Hematopoietic multipotent progenitor cell treated with erythropoietin and hydrocortisone succinate and interleukin-3 and kit ligand, for 6 days (in vitro differentiated cells): Measurements from ENCODE around the gene PPARG.
A peak's percentile ranks its signal among the peaks of the same experiment; 100 is the strongest.
"Not testable (repeated sequence)": the region's sequence is repeated elsewhere in the genome, so short reads cannot be mapped to it uniquely, and the experiment has no call there.

Source experiments
- DNase-seq: peaks from one replicate; pipeline ENCODE4 v3.0.0-alpha.2; 2015

Gene PPARG

DNA sequence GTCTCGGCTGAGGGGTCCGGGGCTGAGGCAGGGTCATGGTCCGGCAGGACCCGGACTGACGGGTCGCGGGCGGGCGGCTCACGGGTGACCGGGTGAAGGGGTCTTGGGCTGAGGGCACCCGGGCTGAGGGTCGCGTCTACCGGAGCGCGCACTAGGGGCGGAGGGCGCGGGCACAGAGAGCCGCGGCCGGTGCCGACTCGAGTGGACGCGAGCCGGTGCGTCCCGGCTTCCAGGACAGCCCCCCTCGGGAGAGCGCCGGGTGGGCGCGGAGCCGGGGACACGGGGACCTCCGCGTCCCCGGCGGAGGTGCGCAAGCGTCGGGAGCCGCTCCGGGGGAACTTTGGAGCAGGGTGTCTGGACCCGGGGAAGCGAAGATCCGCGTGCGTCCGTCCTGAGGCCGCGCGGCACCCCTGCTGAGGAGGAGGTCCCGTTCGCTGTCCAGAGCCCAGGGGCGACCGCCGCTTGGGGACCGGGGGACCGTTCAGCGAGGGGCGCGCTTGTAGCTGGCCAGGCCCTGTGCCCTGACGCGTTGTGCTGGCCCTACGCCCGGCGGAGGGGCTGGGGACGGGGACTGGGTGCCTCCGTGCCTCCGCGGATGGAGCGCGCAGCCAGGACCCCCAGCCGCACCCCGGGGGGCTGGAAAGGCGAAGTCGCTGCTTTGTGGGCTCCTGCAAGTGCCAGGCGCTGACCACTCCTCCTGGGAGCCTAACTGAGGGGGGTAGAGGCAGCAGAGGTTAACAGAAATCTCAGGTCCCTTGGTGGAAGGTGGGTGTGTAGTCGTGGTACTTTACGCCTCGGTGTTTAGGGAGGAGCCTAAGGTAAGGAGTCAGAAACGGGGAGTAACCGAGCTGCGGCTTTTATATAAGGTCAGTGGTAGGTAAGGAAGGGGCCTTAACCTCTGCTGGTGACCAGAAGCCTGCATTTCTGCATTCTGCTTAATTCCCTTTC lies at the start of gene PPARG:
TSS of gene PPARG (plus strand) at position 889 of the 948 bp plus-strand sequence. CDS start 90,642 bp downstream, outside the sequence.
- no peak for DNase-seq

DNA sequence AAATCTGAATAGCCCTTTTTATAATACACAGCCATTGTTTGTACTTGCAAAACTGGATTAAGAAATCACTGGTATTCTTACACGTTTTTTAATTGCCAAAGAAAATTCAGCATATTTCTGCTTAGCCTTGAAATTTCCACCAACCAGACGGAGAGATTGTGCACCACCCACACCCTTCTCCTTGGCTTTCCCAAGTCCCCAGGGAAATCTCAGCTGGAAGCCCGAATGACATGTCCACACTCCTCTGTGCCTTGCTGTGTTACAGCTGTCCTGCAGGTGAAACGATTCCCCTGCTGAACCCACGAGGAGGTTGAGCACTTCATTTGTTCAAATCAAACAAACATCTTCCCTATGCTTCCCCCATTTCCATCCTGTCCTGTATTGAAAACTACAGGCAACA lies 49.6 kb upstream of the PPARG start:
- DNase-seq: no peak

DNA sequence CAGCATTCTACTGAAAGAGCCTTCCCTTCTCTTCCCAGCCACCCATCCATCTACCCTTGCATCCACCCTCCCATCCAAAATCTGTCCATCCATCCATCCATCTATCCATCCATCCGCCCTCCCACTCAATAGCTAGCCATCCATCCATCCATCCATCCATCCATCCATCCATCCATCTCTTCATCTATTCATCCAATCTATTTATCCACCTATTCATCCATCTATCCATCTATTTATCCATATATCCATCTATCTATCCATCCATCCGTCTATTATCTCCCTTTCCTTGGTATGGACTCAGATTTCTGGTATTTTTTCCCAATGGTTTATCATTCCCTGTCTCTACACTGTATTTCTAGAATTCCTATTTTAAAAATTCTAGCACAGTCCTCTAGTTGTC lies 46.1 kb upstream of the PPARG start:
- DNase-seq: no peak

DNA sequence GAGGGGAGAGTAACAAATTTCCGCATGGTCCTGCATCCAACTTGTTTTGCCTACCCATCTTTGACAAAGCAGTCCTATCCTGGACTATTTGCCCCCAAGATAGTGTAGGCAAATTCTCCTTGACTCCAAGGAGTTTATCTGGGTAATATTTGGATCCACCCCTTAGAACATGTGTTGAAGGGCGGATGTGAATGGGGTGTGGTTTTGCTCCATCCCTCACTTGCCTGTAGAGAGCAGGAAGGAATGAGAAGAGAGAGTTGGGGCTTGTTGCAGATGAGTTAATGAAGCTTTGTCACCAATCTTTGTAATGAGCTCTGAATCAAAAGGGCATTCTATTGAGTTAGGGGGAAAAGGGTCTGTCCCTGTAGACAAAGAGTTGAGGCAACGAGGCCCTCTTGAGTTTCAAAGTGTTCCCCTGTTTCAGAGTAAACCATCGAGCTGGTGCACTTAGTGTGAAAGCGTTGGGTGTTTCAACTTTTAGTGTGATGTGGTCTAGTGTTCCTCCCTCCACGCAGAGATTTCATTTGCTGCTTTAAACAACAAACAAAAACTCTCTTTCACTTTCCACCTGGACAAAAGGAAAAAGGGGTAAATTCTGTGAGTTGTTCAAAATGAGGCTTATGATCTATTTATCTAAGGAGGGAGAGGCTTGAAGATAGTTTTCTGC lies 42.2 kb upstream of the PPARG start:
- DNase-seq: no peak

DNA sequence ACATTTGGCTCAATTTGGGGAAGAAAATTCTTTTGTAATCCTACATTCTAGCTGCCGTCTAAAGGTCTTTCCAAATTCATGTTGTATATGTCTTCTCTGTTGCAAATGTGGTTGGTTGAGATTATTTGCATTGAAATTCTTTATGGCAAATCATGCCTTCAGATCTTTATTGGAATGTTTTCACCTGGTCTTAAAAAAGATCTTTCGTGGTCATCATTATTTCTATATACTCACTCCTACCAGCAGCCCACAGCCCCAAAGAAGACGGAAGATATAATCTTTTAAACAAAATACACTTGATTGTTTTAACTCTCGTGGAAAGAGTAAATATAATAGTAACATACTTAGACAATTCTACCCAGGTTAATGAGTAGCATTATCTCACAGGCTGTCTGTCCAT lies 41.5 kb upstream of the PPARG start:
- no peak for DNase-seq

DNA sequence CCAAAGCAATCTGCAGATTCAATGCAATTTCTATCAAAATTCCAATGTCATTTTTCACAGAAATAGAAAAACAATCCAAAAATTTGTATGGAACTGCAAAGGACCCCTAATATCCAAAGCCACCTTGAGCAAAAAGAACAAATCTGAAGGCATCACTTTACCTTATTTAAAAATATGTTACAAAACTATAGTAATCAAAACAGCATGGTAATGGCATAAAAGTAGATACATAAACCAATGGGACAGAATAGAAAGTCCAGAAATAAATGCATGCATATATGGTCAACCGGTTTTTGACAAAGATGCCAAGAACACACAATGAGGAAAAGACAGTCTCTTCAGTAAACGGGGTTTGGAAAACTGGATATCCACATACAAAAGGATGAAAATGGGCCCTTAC lies 39.4 kb upstream of the PPARG start:
- DNase-seq: no peak

DNA sequence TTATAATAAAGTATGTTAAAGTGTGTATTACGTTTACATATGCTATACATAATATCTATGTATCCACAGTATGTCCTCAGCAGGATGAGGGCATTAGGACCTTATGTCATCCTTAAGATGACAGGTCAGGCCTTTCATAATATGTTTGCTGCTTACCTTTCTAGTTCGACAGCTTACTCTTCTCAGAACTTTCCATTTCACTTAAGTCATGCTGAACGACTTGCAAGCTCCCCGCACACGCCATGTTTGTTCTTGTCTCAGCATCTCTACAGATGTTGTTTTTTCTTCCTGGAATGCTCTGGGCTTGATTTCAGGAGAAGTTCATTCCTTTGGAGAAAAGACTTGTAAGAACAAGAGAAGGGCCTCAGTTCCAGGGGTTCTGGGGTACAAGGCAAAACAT lies 36.0 kb upstream of the PPARG start:
- DNase-seq: no peak

DNA sequence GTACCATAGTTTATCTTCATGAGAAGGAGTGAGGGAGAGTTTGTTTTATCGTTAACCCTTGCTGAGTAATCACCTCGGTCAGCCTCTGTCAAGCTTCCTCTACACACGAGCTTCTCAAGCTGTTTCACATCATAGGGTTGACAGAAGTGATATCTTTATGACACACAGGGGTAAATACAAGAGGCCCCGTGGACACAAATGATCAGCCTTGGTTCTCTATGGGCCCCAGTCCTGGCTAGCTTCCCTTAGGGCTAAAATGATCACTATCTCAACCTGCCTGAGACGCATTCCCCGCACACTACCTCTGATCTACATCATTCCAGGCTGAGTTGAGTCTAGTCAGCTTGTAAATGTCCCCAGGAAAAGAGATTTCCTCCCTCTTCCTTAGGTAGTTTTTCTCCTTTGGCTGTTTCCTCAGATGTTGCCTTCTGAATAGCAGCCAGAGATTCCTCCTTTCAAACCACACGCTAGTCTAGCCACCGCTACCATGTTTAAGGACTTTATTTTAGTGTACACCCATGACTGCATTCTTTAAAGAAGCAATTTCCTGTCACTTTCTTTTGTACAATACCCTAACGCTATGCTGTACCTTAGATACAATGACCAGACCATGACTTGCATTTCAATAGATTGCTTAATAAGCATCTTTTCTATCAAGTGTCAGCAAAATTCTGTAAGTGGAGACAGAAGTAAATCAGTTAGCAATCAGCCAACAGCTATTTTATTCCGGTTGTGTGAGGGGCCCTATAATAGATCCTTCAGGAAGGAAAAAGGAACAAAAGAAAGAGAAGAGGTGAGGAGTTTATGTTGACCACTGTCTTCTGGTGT lies 35.1 kb upstream of the PPARG start:
- DNase-seq: peak; percentile 45

DNA sequence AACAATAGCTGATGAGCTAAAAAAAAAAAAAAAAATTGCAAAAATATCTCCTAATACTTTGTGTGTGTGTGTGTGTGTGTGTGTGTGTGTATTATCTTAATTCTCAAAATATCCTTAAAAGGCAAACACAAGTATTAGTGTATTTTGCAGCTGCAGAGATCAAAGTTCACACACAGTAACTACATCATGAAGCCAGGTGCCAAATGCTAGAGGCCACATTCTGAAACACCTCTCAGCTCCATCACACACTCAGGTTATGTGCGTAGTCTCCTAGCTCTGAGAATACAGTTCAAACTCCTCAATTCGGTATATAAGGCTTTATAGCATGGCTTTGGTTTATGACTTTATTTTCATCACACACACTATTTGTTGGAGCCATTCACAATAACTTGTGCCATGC lies 33.5 kb upstream of the PPARG start:
- DNase-seq: no peak

DNA sequence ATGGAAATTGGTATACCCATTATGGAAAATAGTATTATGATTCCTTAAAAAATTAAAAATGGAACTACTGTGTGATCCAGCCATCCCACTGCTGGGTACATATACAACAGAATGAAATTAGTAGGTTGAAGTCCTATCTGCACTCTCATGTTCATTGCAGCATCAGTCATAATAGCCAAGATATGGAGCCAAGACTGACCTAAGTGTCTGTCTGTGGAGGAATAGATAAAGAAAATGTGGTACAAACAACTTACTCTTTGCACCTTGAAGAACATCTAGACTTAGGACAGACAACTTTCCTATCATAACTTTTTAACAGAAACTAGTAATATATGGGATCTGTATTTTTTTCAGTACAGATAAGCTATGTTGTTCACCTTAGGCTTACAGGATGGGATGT lies 30.0 kb upstream of the PPARG start:
- DNase-seq: no peak

DNA sequence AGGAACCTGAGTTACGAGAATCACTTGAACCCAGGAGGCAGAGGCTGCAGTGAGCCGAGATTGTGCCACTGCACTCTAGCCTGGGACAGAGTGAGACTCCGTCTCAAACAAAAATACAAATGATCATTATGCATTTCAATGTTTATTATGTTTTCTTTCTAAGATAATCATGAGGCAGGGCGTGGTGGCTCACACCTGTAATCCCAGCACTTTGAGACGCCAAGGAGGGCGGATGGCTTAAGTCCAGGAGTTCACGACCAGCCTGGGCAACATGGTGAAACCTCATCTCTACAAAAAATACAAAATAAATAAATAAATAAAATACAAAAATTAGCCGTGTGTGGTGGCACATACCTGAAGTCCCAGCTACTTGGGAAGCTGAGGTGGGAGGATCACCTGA lies 26.7 kb upstream of the PPARG start:
- not testable (repeated sequence) for DNase-seq

DNA sequence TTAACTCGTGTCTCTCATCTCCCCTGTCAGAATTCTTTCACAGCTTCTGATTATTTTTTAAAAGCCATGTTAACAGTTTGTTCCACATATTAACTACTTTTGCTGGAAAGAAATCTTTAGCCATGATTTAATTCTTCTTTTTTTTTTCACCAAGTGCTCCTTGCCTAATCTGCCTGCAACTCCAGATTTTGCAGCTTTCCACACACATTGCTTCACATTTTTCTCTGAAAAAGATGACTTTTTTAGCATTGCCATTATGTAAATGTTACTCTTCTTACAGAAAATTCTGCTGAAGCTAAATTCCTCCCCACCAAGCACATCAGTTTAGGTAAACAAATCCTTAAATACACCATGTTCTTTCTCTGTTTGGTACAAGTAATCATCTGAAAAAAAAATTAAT lies 23.4 kb upstream of the PPARG start:
- DNase-seq: no peak

DNA sequence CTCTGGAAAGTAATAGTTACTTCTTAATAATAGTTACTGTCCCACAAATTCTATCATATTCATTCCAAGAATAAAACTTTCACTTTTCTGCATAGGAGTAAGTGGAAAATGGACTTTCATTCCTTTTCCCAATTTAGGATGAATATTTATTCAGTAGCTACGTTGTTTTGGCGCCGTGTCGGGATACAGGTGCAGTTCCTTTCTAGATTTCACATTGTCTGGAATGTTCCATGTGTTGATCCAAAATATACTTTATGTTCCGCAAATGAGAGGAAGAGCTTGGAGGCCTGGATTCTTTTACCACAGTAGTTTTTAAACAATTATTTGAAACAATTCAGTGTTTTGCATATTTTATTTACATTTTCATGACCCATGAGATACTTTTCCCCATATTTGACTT lies 22.8 kb upstream of the PPARG start:
- DNase-seq: no peak

DNA sequence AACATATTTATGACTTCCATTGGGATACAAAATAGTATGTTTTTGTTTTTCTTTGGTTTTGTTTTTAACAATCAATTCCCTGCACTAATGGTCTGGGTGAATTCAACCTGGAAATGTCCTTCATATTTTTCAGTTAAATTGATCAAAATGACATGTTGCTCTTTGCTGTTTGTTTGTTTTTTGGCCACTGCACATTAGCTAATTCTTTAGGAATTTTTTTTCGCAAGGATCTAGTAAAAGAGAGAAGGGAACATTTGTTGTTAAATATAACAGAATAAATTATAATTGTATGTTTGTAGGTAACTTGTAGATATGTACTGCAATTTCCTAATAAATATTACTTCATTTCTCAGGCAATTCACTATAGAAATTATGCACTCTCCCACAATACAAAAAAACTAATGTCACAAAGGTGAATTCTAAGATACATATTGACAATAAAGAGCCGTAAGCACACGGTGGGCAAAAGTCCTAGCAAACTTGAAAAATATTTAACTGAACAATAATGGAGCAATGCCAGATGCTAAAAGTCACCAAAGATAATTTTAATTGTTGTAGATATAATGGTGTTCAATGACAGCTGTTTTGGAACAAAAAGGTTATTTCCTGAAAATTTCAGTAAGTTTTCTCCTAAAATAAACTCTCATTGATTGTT lies 21.4 kb upstream of the PPARG start:
- DNase-seq: no peak

DNA sequence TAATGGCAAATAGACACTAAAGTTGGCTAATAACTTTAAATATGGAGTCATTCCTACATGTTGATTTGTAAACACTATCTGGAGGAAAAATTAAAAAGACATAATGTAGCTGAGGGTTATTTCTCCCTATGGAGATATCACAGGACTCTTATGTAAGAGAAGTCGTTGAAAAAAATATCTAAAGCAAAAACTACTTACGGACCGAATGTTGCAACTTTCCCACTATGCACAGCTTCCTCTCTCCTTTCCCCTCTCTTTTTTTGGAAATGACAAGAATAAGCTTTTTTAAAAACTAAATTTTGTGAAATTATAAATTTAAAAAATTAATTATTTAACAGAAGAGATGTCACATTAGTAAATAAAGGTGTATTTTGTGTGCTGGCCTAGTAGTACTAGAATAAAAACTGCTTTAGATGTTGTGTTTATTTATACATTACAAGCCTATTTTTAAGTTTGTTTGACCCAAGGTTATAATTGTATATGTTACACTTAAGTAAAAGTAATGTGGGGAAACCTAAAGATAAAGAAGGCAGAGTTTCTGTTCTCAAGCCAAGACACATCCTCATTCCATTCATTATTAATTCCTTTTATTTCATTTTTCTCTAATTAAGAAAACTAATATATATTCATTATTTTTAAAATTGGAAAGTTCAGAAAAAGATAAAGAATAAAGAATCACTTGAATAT lies 20.7 kb upstream of the PPARG start:
- no peak for DNase-seq

DNA sequence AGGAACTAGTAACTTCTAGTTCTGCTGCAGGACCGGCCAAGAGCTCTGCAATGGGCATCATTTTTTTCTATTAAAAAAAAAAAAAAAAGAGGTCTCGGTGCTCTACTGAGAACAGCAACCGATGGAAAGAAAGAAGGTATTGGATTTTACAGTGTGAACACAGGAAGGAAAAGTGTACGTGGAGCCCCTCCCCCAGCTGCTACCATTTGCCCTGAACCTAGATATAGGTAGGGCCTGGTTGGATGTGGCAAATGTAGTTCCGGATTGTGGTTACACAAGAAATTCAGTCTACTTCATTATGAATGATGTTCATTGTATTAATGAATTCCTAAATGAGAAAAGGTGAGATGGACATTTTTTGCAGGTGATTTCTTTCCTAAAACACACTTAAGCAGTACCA lies 17.9 kb upstream of the PPARG start:
- DNase-seq: no peak

DNA sequence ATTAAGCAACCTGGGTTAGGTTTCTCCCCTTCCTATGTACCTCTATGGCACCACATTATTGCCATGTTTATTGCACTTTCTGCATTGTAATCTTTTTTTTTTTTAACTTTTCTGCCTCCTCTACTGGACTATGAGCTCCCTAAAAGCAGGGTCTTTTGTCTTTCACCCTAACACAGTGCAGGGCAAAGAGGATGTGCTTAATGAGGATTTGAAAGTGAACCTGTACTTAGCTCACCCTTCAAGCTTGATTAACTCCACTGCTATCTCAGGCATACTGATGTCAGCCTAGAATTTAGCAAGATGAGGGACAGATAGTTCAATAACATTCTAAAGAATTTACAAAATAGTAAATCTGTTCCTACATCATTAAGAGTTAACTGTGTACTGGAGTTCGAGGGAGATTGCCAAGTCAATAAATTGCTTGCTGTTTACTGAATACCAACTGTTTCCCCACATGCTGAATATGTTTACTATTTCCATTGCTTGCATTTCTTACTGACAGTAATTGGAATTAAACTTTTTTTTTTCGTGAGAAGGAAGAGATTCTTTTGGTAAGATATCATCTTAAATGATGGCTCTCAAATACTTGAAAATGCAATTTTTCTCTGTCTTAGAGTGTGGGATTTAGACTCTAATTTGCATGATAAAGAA lies 15.7 kb upstream of the PPARG start:
- no peak for DNase-seq

DNA sequence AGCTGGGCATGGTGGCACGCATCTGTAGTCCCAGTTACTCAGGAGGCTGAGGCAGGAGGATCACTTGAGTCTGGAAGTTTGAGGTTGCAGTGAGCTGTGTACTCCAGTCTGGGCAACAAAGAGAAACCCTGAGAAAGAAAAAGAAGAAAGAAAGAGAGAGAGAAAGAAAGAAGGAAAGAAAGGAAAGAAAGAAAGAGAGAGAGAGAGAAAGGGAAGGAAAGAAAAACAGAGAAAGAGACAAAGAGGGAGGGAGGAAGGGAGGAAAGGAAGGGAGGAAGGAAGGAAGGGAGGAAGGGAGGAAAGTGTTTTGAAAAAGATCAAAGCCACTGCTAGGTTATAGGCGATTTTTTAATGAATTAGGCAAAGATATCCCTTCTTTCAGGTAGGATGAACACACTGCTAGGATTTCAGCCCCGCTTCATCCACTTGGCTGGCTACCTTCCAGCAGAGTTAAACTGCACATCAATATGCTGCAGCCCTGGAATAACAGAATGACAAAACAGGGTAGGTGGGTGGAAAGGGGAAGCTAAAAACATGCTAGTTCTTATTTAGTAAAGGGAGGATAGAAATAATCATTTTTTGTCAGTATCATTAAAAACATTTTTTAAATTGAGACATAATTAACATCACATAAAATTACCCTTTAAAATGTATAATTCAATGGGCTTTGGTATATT lies 12.8 kb upstream of the PPARG start:
- no peak for DNase-seq

DNA sequence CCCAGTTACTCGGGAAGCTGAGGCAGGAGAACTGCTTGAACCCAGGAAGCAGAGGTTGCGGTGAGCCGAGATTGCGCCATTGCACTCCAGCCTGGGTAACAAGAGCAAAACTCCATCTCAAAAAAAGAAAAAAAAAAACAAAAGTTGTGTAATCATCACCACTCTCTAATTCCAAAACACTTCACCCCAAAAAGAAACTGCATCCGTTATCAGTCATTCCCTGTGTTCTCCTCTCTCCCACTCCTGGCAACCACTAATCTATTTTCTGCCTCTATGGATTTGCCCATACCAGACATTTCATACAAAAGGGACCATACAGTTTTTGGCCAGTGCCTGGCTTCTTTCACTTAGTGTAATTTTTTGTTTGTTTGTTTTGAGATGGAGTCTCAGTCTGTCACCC lies 12.0 kb upstream of the PPARG start:
- DNase-seq: not testable (repeated sequence)

DNA sequence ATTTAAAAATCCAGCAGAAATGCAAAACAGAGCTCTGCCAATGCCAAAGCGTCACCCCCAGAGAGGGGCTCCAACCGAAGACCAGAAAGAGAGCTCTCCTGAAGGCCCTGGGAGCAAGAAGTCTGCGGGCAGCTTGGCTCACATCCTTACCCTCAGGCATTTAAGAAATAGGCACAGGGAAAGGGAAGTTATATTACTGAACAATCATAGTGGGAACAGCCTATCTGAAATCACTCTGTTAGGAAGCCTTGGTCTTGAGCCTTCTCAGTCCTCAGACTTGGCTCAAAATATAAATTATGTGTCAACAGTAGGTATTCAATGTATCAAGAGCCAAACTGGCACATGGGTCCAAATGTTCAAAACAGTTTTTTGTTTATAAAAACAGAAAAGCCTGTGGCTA lies 10.3 kb upstream of the PPARG start:
- no peak for DNase-seq
